Upper lobe of left lung (tissue), 6 donors: Measurements from ENCODE around the gene PROX1. TPM values are rescaled to one million over a fixed set of nuclear protein-coding genes. Genes with fewer than 3 reads are reported as not detected.

Experiments used
- ATAC-seq, 2 donors: fragments of 200-7000 bp; cut with Tn5 transposase; one replicate each; pipeline ENCODE4 v1.9.1; 2022; ENCODE audit warnings: mild to moderate bottlenecking in 2 of 2, moderate library complexity in 2 of 2; ENCODE audit not compliant: low FRiP score in 2 of 2
- DNase-seq, 2 donors: peaks; one replicate each; pipeline ENCODE4 v3.0.0-alpha.2; 2019 to 2020
- H3K27ac ChIP-seq, 4 donors: fragments of 200-600 bp; sonication (generic); one replicate each; pipeline ENCODE4 v1.5.1; 2016 to 2019
- H3K27me3 ChIP-seq, 4 donors: fragments of 200-600 bp; sonication (generic); one replicate each; pipeline ENCODE4 v1.5.1; 2017 to 2019
- H3K36me3 ChIP-seq, 4 donors: fragments of 200-600 bp; sonication (generic); one replicate each; pipeline ENCODE4 v1.5.1; 2016 to 2019
- H3K4me1 ChIP-seq, 4 donors: fragments of 200-600 bp; sonication (generic); one replicate each; pipeline ENCODE4 v1.5.1; 2018 to 2019
- H3K4me3 ChIP-seq, 4 donors: fragments of 200-600 bp; sonication (generic); one replicate each; pipeline ENCODE4 v1.5.1; 2017 to 2019; ENCODE audit warnings: mild to moderate bottlenecking in 2 of 4, moderate library complexity in 1 of 4
- H3K9me3 ChIP-seq, 4 donors: fragments of 200-600 bp; sonication (generic); one replicate each; pipeline ENCODE4 v1.5.1; 2018 to 2019
- EP300 ChIP-seq, 4 donors: sonication (generic); formaldehyde crosslinking; IDR thresholded peaks; one replicate each; pipeline ENCODE4 v1.5.1; 2017; ENCODE audit warnings: antibody characterized with exemption in 4 of 4, control low read depth in 2 of 4
- POLR2A ChIP-seq, 4 donors: fragments of 450-650 bp; IDR thresholded peaks; one replicate each; pipeline ENCODE4 v1.5.1; 2016 to 2017; ENCODE audit warnings: antibody characterized with exemption in 4 of 4, mild to moderate bottlenecking in 2 of 4
- POLR2AphosphoS5 ChIP-seq, 2 donors: sonication (generic); formaldehyde crosslinking; IDR thresholded peaks; one replicate each; pipeline ENCODE4 v1.5.1; 2017; ENCODE audit warnings: antibody characterized with exemption in 2 of 2
- WGBS, 2 donors: methylation state at CpG; one replicate each; pipeline ENCODE4 v1.1.5; 2017 to 2018; 5-methylcytosine and 5-hydroxymethylcytosine counted together
- total RNA-seq, 6 donors: library from RNA; depleted of rRNA in 4 of 6; stranded (reverse); fragments of >200 nt in 4 of 6; gene quantifications; one replicate each; pipeline versions ENCODE4 v1.1.0 to v1.2.1, GENCODE V29; 2016 to 2021
- TF ChIP-seq, protein P1 (sequence below), 6 experiments: fragments of 450-650 bp in 4 of 6; fragments of 200-600 bp in 2 of 6; sonication (generic) in 2 of 6; IDR thresholded peaks; one replicate each; pipeline ENCODE4 v1.5.1; 2016 to 2019; ENCODE audit warnings: antibody characterized with exemption in 6 of 6
- donor health status: DM: no; HTN: no; CAD: no; lungs with moderate emphysema.
- donor health status: DM: no; HTN: yes; CAD: no; lungs with severe emphysema.

Gene PROX1
- total RNA-seq, 6 donors from 2014 or later: 2.3 to 11.1 (median 3.8) TPM

GRCh38 chr1:213960963-213961362, 26.8 kb upstream of the PROX1 start:
- no peaks in the 10 kb centered on the region for H3K9me3 ChIP-seq
- H3K4me1 ChIP-seq: no peaks in the 10 kb centered on the region
- no peak for DNase-seq
- H3K4me3 ChIP-seq: no peak overlapping the region
- H3K27ac ChIP-seq: no peak overlapping the region
- WGBS, 2 donors: 93 to 96% methylated on average over 2 of the region's 2 CpGs
- no peaks in the 10 kb centered on the region for H3K27me3 ChIP-seq
- TF ChIP-seq EP300 (IDR thresholded peaks at IDR 0.05): no peak
- no peak for TF ChIP-seq POLR2A (IDR thresholded peaks at IDR 0.05)
- no peak for TF ChIP-seq POLR2AphosphoS5 (IDR thresholded peaks at IDR 0.05)
- TF ChIP-seq, protein P1, sequence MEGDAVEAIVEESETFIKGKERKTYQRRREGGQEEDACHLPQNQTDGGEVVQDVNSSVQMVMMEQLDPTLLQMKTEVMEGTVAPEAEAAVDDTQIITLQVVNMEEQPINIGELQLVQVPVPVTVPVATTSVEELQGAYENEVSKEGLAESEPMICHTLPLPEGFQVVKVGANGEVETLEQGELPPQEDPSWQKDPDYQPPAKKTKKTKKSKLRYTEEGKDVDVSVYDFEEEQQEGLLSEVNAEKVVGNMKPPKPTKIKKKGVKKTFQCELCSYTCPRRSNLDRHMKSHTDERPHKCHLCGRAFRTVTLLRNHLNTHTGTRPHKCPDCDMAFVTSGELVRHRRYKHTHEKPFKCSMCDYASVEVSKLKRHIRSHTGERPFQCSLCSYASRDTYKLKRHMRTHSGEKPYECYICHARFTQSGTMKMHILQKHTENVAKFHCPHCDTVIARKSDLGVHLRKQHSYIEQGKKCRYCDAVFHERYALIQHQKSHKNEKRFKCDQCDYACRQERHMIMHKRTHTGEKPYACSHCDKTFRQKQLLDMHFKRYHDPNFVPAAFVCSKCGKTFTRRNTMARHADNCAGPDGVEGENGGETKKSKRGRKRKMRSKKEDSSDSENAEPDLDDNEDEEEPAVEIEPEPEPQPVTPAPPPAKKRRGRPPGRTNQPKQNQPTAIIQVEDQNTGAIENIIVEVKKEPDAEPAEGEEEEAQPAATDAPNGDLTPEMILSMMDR (IDR thresholded peaks at IDR 0.05): no peak
- H3K36me3 ChIP-seq: no peaks in the 10 kb centered on the region
- no peak for ATAC-seq

DNA sequence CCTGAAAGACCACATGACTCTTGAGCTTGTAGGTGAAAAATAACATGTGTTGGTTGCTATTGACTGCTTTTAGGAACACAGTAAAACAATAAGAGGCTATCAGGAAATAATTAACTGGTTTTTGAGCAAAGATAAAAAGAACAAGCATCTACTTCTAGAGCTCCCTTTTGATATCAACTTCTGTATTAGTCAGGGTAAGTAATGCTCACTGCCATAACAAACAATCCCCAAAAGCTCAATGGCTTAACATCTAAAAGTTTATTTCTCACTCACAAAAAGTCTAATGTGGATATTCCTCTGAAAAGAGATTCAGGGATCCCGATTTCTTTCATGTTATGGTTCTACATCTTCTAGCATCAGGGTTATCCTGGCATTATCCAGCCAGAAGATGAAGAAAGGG, 25.3 kb upstream of the PROX1 start:
- 75 to 80% methylated on average over 1 of the region's 1 CpG for WGBS, 2 donors

DNA sequence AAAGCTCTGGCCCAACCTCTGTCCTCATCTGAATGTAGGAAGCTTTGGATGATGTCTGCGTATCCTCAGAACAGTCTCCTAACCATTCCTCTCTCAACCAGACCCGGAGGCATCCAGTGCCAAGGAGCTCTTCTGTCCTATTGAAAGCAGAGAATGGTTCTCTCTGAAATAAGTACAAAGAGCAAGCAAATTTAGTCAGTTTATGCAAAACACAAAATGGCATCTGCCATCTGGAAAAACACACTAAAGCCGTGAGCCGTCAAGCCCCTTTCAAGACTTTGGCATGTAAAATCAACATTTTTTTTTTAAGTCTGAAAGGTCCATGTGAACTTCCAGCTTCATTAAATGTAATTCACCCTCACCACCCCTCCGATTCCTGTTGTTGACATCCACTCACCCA, 21.7 kb upstream of the PROX1 start:
- H3K27me3 ChIP-seq: no peaks in the 10 kb centered on the region
- no peaks in the 10 kb centered on the region for H3K9me3 ChIP-seq
- no peaks in the 10 kb centered on the region for H3K36me3 ChIP-seq
- no peak overlapping the region for H3K27ac ChIP-seq
- H3K4me3 ChIP-seq: no peak overlapping the region
- ATAC-seq: no peak
- WGBS, 2 donors: 89 to 93% methylated on average over 5 of the region's 5 CpGs
- no peak for DNase-seq
- TF ChIP-seq, protein P1 (IDR thresholded peaks at IDR 0.05): no peak
- no peak for TF ChIP-seq POLR2AphosphoS5 (IDR thresholded peaks at IDR 0.05)
- no peak for TF ChIP-seq POLR2A (IDR thresholded peaks at IDR 0.05)
- no peak for TF ChIP-seq EP300 (IDR thresholded peaks at IDR 0.05)
- no peaks in the 10 kb centered on the region for H3K4me1 ChIP-seq

More for the DNA sequence above, 25.3 kb upstream of the PROX1 start:
- no peak for ATAC-seq
- DNase-seq: no peak
- H3K4me1 ChIP-seq: no peaks in the 10 kb centered on the region
- H3K4me3 ChIP-seq: no peak overlapping the region
- H3K36me3 ChIP-seq: no peaks in the 10 kb centered on the region
- H3K27ac ChIP-seq: no peak overlapping the region
- no peak for TF ChIP-seq POLR2A (IDR thresholded peaks at IDR 0.05)
- no peak for TF ChIP-seq POLR2AphosphoS5 (IDR thresholded peaks at IDR 0.05)
- TF ChIP-seq, protein P1 (IDR thresholded peaks at IDR 0.05): no peak
- no peak for TF ChIP-seq EP300 (IDR thresholded peaks at IDR 0.05)
- H3K9me3 ChIP-seq: no peaks in the 10 kb centered on the region
- H3K27me3 ChIP-seq: no peaks in the 10 kb centered on the region

DNA sequence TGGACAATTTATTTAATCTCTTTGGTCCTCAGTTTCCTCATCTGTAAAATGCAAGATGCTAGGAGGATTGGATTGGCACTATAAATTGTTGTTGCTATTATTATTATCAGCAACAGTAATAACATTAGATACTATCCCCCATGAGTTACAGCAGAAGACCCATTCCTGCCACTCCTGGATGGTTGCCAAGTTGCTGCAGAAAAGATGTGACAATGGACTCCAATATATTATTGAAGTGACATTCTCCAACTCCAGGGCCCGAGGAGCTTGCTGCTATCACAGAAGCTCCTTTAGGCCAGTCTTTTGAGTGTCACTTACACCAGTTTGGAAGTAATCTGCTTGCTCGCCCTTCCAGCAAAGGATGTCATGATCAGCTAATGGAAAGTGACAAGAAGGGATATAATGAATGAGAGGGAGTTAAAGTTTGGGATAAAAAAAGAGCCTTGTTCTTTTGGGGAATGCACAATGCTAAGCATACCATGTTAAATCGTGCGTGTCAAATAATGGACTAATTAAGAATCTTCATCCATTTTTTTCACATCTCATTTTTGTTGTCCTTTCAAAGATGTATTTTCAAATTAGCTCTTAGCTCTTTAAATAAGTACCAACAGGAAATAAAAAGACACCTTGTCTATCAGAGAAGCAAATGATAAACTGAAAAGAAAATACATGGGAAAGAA, 19.5 kb upstream of the PROX1 start:
- no peak overlapping the region for H3K4me3 ChIP-seq
- H3K27me3 ChIP-seq: no peaks in the 10 kb centered on the region
- no peaks in the 10 kb centered on the region for H3K4me1 ChIP-seq
- TF ChIP-seq EP300 (IDR thresholded peaks at IDR 0.05): no peak
- TF ChIP-seq POLR2A (IDR thresholded peaks at IDR 0.05): no peak
- no peak for TF ChIP-seq POLR2AphosphoS5 (IDR thresholded peaks at IDR 0.05)
- TF ChIP-seq, protein P1 (IDR thresholded peaks at IDR 0.05): no peak
- H3K9me3 ChIP-seq: no peaks in the 10 kb centered on the region
- DNase-seq: no peak
- H3K36me3 ChIP-seq: no peaks in the 10 kb centered on the region
- no peak for ATAC-seq
- 72 to 73% methylated on average over 4 of the region's 4 CpGs for WGBS, 2 donors
- no peak overlapping the region for H3K27ac ChIP-seq

DNA sequence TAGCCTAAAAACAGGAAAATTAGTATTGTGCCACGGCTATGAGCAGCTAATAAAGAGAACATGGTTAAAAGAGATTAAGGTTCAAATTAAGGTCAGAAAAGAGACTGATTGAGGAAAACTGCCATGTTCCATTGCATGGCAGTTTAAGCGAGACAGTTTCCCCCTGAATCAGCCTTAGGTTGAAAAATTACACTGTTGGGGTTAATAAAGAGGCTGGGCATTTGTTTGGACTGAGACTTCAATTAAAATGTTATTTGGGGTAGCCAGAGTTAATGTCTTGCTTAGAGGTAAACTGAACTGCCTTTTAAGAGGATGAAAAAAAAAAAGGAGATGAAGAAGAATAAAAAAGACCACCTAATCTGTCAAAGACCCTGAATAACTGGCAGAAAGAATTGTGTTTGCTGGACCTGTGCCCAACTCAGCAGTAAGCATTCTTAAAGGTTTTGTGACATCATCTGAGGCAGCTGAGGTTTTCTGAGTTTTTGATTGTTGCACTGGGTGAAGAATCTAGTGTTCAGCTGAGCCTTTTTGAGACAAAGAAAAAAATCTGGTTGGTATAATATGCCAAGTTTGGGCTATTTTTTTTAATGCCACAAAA, 17.7 kb upstream of the PROX1 start:
- H3K36me3 ChIP-seq: no peaks in the 10 kb centered on the region
- WGBS, 2 donors: 49 to 76% methylated on average over 2 of the region's 2 CpGs
- H3K27ac ChIP-seq: no peak overlapping the region
- no peaks in the 10 kb centered on the region for H3K9me3 ChIP-seq
- H3K4me1 ChIP-seq: no peaks in the 10 kb centered on the region
- ATAC-seq (no peak), DNase-seq (no peak)
- no peak overlapping the region for H3K4me3 ChIP-seq
- H3K27me3 ChIP-seq: no peaks in the 10 kb centered on the region
- no peak for TF ChIP-seq POLR2A (IDR thresholded peaks at IDR 0.05)
- TF ChIP-seq EP300 (IDR thresholded peaks at IDR 0.05): no peak
- TF ChIP-seq, protein P1 (IDR thresholded peaks at IDR 0.05): no peak
- no peak for TF ChIP-seq POLR2AphosphoS5 (IDR thresholded peaks at IDR 0.05)
